GM12878 (cell line): Measurements from ENCODE around the gene ETV1. TPM values are rescaled to one million over a fixed set of nuclear protein-coding genes. Genes with fewer than 3 reads are reported as not detected.

Experiments used
- ATAC-seq: fragments of 200-7000 bp; cut with Tn5 transposase; 3 replicates; pipeline ENCODE4 v1.9.1; 2020; ENCODE audit warnings: mild to moderate bottlenecking, moderate library complexity
- BruUV-seq: library from RNA; stranded (reverse); fragments of 400-500 nt; replicated peaks from 2 replicates; lab custom pipeline; 2021; lab: Mats Ljungman, UMichigan
- CTCF ChIA-PET: fragments of 300-600 bp; sonication (Branson Sonifier 250); formaldehyde crosslinking; extraction: SDS; loops from one replicate; lab custom pipeline; 2021; ENCODE audit warnings: inconsistent platforms; lab: Yijun Ruan, JAX
- POLR2A ChIA-PET: fragments of 350-600 bp; formaldehyde crosslinking; extraction: SDS; loops from one replicate; lab custom pipeline; 2021; ENCODE audit warnings: inconsistent platforms; lab: Charles Lee
- RAD21 ChIA-PET: fragments of 300-600 bp; sonication (Branson Sonifier 250); formaldehyde crosslinking; loops from one replicate; lab custom pipeline; 2023; ENCODE audit warnings: antibody characterized with exemption; ENCODE audit not compliant: unreplicated experiment; lab: Charles Lee
- SMC1A ChIA-PET: fragments of 300-600 bp; sonication (Branson Sonifier 250); formaldehyde crosslinking; loops from one replicate; lab custom pipeline; 2023; ENCODE audit not compliant: unreplicated experiment, uncharacterized antibody; lab: Charles Lee
- DNase-seq: peaks from one replicate; pipeline ENCODE4 v3.0.0-alpha.2; 2011; ENCODE audit warnings: low read depth, low spot score
- FAIRE-seq: peaks from 3 replicates; lab custom pipeline; 2011; peaks lifted over from hg19 to GRCh38; lab: Jason Lieb, UNC
- H2AFZ ChIP-seq: 2 replicates; pipeline ENCODE4 v1.6.0; 2011; ENCODE audit warnings: low read depth, low read length, control low read depth; ENCODE audit not compliant: control insufficient read depth
- H3K27ac ChIP-seq: 2 replicates; pipeline ENCODE4 v1.5.1; 2011; ENCODE audit warnings: control low read depth; ENCODE audit not compliant: control insufficient read depth, insufficient read depth
- H3K27me3 ChIP-seq, 2 experiments: replicated peaks in 1 of 2; 2 replicates each; pipeline versions ENCODE4 v1.6.0 to v1.6.1; 2011; ENCODE audit warnings: low read length in 1 of 2; ENCODE audit not compliant: control insufficient read depth in 2 of 2, insufficient read depth in 2 of 2
- H3K36me3 ChIP-seq, 2 experiments: 2 replicates each; pipeline ENCODE4 v1.5.1; 2011; ENCODE audit warnings: low read length in 1 of 2; ENCODE audit not compliant: control insufficient read depth in 2 of 2, insufficient read depth in 2 of 2
- H3K4me1 ChIP-seq: 2 replicates; pipeline ENCODE4 v1.6.1; 2011; ENCODE audit warnings: mild to moderate bottlenecking, low read length, moderate library complexity, mixed read lengths; ENCODE audit not compliant: control insufficient read depth, insufficient read depth
- H3K4me2 ChIP-seq: 2 replicates; pipeline ENCODE4 v1.6.0; 2011; ENCODE audit warnings: control low read depth; ENCODE audit not compliant: control insufficient read depth, insufficient read depth
- H3K4me3 ChIP-seq: fragments of 200-600 bp; sonication (generic); 2 replicates; pipeline ENCODE4 v1.5.1; 2016
- H3K79me2 ChIP-seq: 2 replicates; pipeline ENCODE4 v1.6.0; 2011; ENCODE audit warnings: low read length; ENCODE audit not compliant: control insufficient read depth, insufficient read depth
- H3K9ac ChIP-seq: 2 replicates; pipeline ENCODE4 v1.8.0; 2011; ENCODE audit warnings: low read length, control low read depth, mixed read lengths; ENCODE audit not compliant: control insufficient read depth, insufficient read depth
- H3K9me3 ChIP-seq: replicated peaks from 3 replicates; pipeline ENCODE4 v1.5.1; 2011; ENCODE audit warnings: mild to moderate bottlenecking, low read length; ENCODE audit not compliant: control insufficient read depth, insufficient read depth
- H4K20me1 ChIP-seq: 2 replicates; pipeline ENCODE4 v1.6.0; 2011; ENCODE audit not compliant: control insufficient read depth, insufficient read depth
- BCL11A ChIP-seq: IDR thresholded peaks from 2 replicates; pipeline ENCODE4 v1.6.1; 2011; ENCODE audit warnings: low read depth, low read length
- CEBPB ChIP-seq, 2 experiments: fragments of 150-350 bp in 1 of 2; IDR thresholded peaks; 2 replicates each; pipeline ENCODE4 v1.6.1; 2012 to 2014; ENCODE audit warnings: low read depth in 2 of 2, low read length in 2 of 2, borderline replicate concordance in 1 of 2, inconsistent platforms in 1 of 2
- CHD4 ChIP-seq: fragments of 200-600 bp; sonication (generic); IDR thresholded peaks from 2 replicates; pipeline ENCODE4 v1.6.1; 2016; ENCODE audit warnings: mild to moderate bottlenecking
- E2F8 ChIP-seq: fragments of 450-650 bp; IDR thresholded peaks from 2 replicates; pipeline ENCODE4 v1.6.1; 2018; ENCODE audit warnings: mild to moderate bottlenecking, low read depth, moderate library complexity; ENCODE audit not compliant: partially characterized antibody
- EGR1 ChIP-seq, 2 experiments: IDR thresholded peaks; 1 replicate in 1 of 2; 2 replicates in 1 of 2; pipeline ENCODE4 v1.6.1; 2011 to 2012; ENCODE audit warnings: low read depth in 2 of 2, low read length in 2 of 2, borderline replicate concordance in 1 of 2, mild to moderate bottlenecking in 1 of 2, moderate library complexity in 1 of 2
- ELK1 ChIP-seq: IDR thresholded peaks from 2 replicates; pipeline ENCODE4 v1.6.1; 2012; ENCODE audit warnings: low read depth, low read length, improper control_type of control experiment
- IRF3 ChIP-seq: fragments of 450-650 bp; IDR thresholded peaks from 2 replicates; pipeline ENCODE4 v1.6.1; 2014; ENCODE audit warnings: mild to moderate bottlenecking
- NFIC ChIP-seq: IDR thresholded peaks from 2 replicates; pipeline ENCODE4 v1.6.1; 2012; ENCODE audit warnings: low read depth, mild to moderate bottlenecking, inconsistent platforms, low read length, moderate library complexity
- NR2C1 ChIP-seq: fragments of 450-650 bp; IDR thresholded peaks from 2 replicates; pipeline ENCODE4 v1.6.1; 2017; ENCODE audit warnings: antibody characterized with exemption, mild to moderate bottlenecking, moderate library complexity
- TCF7 ChIP-seq: IDR thresholded peaks from 2 replicates; pipeline ENCODE4 v1.6.1; 2014; ENCODE audit warnings: antibody characterized with exemption, borderline replicate concordance
- WGBS: methylation state at CpG from one replicate; pipeline ENCODE4 v1.1.6; 2016; ENCODE audit warnings: low lambda C conversion rate; ENCODE audit not compliant: insufficient replicate concordance, insufficient coverage; ENCODE audit errors: missing lambda C conversion rate; 5-methylcytosine and 5-hydroxymethylcytosine counted together
- in situ Hi-C: fragments of 300-500 bp; cut with MboI; formaldehyde crosslinking; loops from 9 replicates; pipeline ENCODE4 v1.14.3; 2018; ENCODE audit warnings: mixed read lengths
- intact Hi-C: fragments of 100-400 bp; cut with micrococcal nuclease; formaldehyde crosslinking; loops from one replicate; pipeline ENCODE4 v1.14.2; 2022; ENCODE audit not compliant: unreplicated experiment
- polyA plus RNA-seq, 11 experiments: library from polyadenylated mRNA; depleted of rRNA in 4 of 11; unstranded in 6 of 11; stranded (reverse) in 5 of 11; fragments of >200 nt; fragmentation: Nextera tagmentation in 4 of 11; fragmentation: Illumina TruSeq in 1 of 11; extraction: Ambion mirVana in 4 of 11; extraction: Trizol in 1 of 11; gene quantifications; 1 replicate in 1 of 11; 2 replicates in 10 of 11; pipeline versions ENCODE4 v1.2.1 to v1.2.3, GENCODE V29; 2011 to 2016; ENCODE audit warnings: inconsistent platforms in 2 of 11, missing spikeins in 2 of 11, low read depth in 1 of 11
- total RNA-seq, 4 experiments: library from RNA; depleted of rRNA in 3 of 4; stranded (reverse); fragments of >200 nt in 3 of 4; fragmentation: Illumina TruSeq in 1 of 4; extraction: Trizol in 1 of 4; gene quantifications; 2 replicates each; pipeline versions ENCODE4 v1.2.1 to v1.2.3, GENCODE V29; 2013 to 2021

Gene ETV1
- total and polyA plus RNA-seq, 10 of the 15 experiments (the other 5 are each of a cell fraction or from before 2014, with no cell fraction given): 0.03 to 9.3 (median 0.16) TPM; not detected in 4

- no peak for FAIRE-seq
- no peak for TF ChIP-seq NFIC
- Histone ChIP-seq H3K36me3 (no peaks in the 10 kb centered on the region), H4K20me1 (no peaks in the 10 kb centered on the region), H3K27me3 (no peaks in the 10 kb centered on the region; a peak in 2 of 4 replicates), H3K79me2 (no peaks in the 10 kb centered on the region), H3K4me2 (no peak overlapping the region), H3K4me1 (no peaks in the 10 kb centered on the region), H3K4me3 (no peak overlapping the region), H3K9me3 (no peaks in the 10 kb centered on the region), H3K27ac (no peak overlapping the region), H3K9ac (no peak overlapping the region), H2AFZ (no peak overlapping the region)
- POLR2A ChIA-PET: no interaction called here
- BruUV-seq: no TSS peak
- RAD21 ChIA-PET: no interaction called here
- 2% methylated on average over 3 of the region's 3 CpGs for WGBS
- SMC1A ChIA-PET: no interaction called here
- no peak for ATAC-seq
- CTCF ChIA-PET: no interaction called here
- in situ Hi-C loops (no loop called here), intact Hi-C loops (no loop called here)
- DNase-seq: no peak
Observed at GRCh38 chr7:13984061-13984460, 5.4 kb downstream of the ETV1 start.

GRCh38 chr7:13982940-13983677, 6.4 kb downstream of the ETV1 start:
- H2AFZ ChIP-seq: no peak overlapping the region
- no peak for TF ChIP-seq TCF7
- no peak for TF ChIP-seq ELK1
- TF ChIP-seq E2F8: no peak
- no peak for TF ChIP-seq BCL11A
- no peak for TF ChIP-seq CHD4
- TF ChIP-seq IRF3: no peak
- TF ChIP-seq NR2C1: no peak
- no peak for TF ChIP-seq EGR1 (IDR thresholded peaks at IDR 0.05; ENCODE audit: borderline replicate concordance in 1 of 2, low read depth in 2 of 2, low read length in 2 of 2)
- no peak for TF ChIP-seq CEBPB (IDR thresholded peaks at IDR 0.05; ENCODE audit: borderline replicate concordance in 1 of 2, low read depth in 2 of 2, low read length in 2 of 2)

More at GRCh38 chr7:13982940-13983677, 6.4 kb downstream of the ETV1 start:
- CTCF ChIA-PET: no interaction called here
- 11% methylated on average over 4 of the region's 4 CpGs for WGBS
- BruUV-seq: no TSS peak
- Histone ChIP-seq H4K20me1 (no peaks in the 10 kb centered on the region), H3K27me3 (no peaks in the 10 kb centered on the region; a peak in 1 of 4 replicates), H3K4me1 (no peaks in the 10 kb centered on the region), H3K36me3 (no peaks in the 10 kb centered on the region), H3K4me3 (no peak overlapping the region), H3K79me2 (no peaks in the 10 kb centered on the region), H3K9ac (no peak overlapping the region), H3K4me2 (no peak overlapping the region), H3K9me3 (no peaks in the 10 kb centered on the region), H3K27ac (no peak overlapping the region)
- DNase-seq (no peak), FAIRE-seq (no peak), ATAC-seq (peak; percentile 49)
- intact Hi-C loops (no loop called here), in situ Hi-C loops (no loop called here)
- POLR2A ChIA-PET: interaction anchor here (1.2 kb wide), 1 partner anchor 68 kb away, joined by 3 read pairs; no protein-coding TSS in a partner anchor
- RAD21 ChIA-PET: no interaction called here
- SMC1A ChIA-PET: interaction anchor here (0.7 to 1.8 kb wide), 2 partner anchors 11 to 15 kb away, joined by 3 to 4 read pairs; no protein-coding TSS in a partner anchor
